HG02884 (cell line): ENCODE measurements around the gene ALKBH3.

Experiments used
- ATAC-seq: cut with Tn5 transposase; IDR thresholded peaks from one replicate; pipeline ENCODE4 v1.9.1; 2021; ENCODE audit warnings: mild to moderate bottlenecking, moderate library complexity; ENCODE audit not compliant: unreplicated experiment

Gene ALKBH3

DNA sequence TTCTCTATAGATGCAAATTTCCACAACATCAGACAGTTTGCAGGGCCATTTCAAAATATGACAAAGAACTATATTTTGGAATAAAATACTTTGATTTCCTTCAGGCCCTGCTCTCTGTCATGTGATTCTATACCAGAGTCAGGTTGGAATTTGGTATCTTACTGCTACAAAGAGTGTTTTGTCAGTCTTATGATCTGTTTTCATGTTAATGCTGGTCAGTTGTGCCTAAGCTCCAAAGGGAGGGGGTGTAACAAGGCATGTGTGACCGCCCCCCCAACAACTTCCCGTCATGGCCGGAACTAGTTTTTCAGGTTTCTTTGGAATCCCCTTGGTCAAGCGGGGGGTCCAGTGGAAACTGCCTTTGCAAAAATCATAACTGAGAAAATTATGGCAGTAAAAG lies 76.9 kb downstream of the ALKBH3 start:
- no peak for ATAC-seq

GRCh38 chr11:43959321-43959995 lies 78.8 kb downstream of the ALKBH3 start:
- ATAC-seq: no peak

DNA sequence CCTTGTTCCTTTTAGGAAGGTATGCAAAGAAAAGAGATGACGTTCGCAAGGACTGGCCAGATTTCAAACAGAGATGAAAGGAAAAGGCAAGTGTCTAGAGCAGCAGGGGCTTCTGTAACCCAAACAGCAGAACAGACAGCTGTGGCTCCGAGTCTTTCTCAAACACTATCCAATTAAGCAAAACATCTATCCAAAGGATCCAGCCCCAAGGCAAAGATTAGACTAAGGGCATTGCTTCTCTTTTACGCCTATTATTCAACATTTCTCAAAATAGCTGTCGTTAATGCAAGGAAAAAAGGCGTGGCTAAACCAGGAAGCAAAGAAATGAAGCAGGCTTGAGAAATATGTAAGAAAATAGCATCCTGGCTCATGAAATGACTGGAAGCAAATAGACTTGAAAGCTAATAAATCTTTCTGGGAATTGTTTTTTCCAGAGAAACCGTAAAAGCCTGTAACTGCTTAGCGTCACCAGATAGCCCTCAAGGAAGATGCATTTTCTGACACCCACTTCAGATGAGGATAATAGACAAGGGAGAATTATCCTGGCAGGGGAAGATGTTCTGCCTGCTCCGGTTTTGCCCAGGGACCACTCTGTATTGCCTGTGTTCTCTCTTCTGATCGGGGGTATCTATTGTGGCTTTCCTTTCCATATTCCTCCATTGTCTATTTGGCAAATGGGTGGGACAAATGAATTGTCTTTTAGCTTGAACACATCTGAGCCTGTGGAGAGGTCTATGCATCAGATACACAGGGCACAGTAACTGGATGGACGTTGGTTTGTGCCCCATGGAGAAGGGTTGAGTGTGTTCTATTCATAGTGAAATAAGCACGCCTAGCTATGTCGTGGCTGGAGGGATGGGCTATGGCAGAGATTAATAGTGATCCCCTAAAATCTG lies 82.0 kb downstream of the ALKBH3 start:
- no peak for ATAC-seq

GRCh38 chr11:43963279-43963620 lies 82.6 kb downstream of the ALKBH3 start:
- ATAC-seq: no peak

GRCh38 chr11:43967661-43968060 lies 87.0 kb downstream of the ALKBH3 start:
- ATAC-seq: no peak

GRCh38 chr11:43968719-43969118 lies 88.1 kb downstream of the ALKBH3 start:
- ATAC-seq: no peak

- no peak for ATAC-seq
Observed at GRCh38 chr11:43969543-43969942, 88.9 kb downstream of the ALKBH3 start.
